HG02798 (cell line): ENCODE data around the gene CACNA1I.
"Not testable (repeated sequence)": the region's sequence is repeated elsewhere in the genome, so short reads cannot be mapped to it uniquely, and the experiment has no call there.

Experiments used
- ATAC-seq: cut with Tn5 transposase; IDR thresholded peaks from one replicate; pipeline ENCODE4 v1.9.1; 2021; ENCODE audit warnings: mild to moderate bottlenecking; ENCODE audit not compliant: unreplicated experiment, poor library complexity

Gene CACNA1I

GRCh38 chr22:39725351-39726035 lies 154.9 kb downstream of the CACNA1I start:
- ATAC-seq: no peak

GRCh38 chr22:39727541-39727940 lies 157.0 kb downstream of the CACNA1I start:
- no peak for ATAC-seq

GRCh38 chr22:39728236-39728860 lies 157.8 kb downstream of the CACNA1I start:
- ATAC-seq: no peak

GRCh38 chr22:39729141-39729934 lies 158.8 kb downstream of the CACNA1I start:
- no peak for ATAC-seq

GRCh38 chr22:39731481-39731880 lies 160.9 kb downstream of the CACNA1I start:
- no peak for ATAC-seq

GRCh38 chr22:39731881-39732555 lies 161.5 kb downstream of the CACNA1I start:
- ATAC-seq: no peak

GRCh38 chr22:39732625-39733024 lies 162.1 kb downstream of the CACNA1I start:
- ATAC-seq: no peak

- no peak for ATAC-seq
These were observed 162.6 kb downstream of the CACNA1I start for GRCh38 chr22:39733191-39733590.

GRCh38 chr22:39734046-39734445 lies 163.5 kb downstream of the CACNA1I start:
- not testable (repeated sequence) for ATAC-seq

- no peak for ATAC-seq
These were observed 164.3 kb downstream of the CACNA1I start for GRCh38 chr22:39734866-39735265.

- no peak for ATAC-seq
These were observed 165.2 kb downstream of the CACNA1I start for GRCh38 chr22:39735776-39736175.

GRCh38 chr22:39738746-39739145 lies 168.2 kb downstream of the CACNA1I start:
- ATAC-seq: no peak
